GM10248 (cell line): Measurements from ENCODE around the gene KMT2A.

Experiments used
- CTCF ChIA-PET: fragments of 300-600 bp; sonication (Branson Sonifier 250); formaldehyde crosslinking; extraction: SDS; loops from one replicate; lab custom pipeline; 2021; ENCODE audit warnings: antibody characterized with exemption; lab: Yijun Ruan, JAX
- POLR2A ChIA-PET: fragments of 350-650 bp; sonication (Branson Sonifier 250); formaldehyde crosslinking; extraction: SDS; loops from one replicate; lab custom pipeline; 2020; ENCODE audit warnings: antibody characterized with exemption; lab: Yijun Ruan, JAX
- DNase-seq: peaks from one replicate; pipeline ENCODE4 v3.0.0; 2012; ENCODE audit errors: extremely low spot score
- CTCF ChIP-seq: IDR thresholded peaks from 2 replicates; pipeline ENCODE4 v1.5.1; 2012; ENCODE audit warnings: mild to moderate bottlenecking, low read depth; ENCODE audit errors: extremely low read depth, missing control alignments, control extremely low read depth

The KMT2A gene

GRCh38 chr11:118545533-118545932 is 109.2 kb downstream of the KMT2A start:
- ChIA-PET CTCF (no interaction called here), POLR2A (no interaction called here)
- no peak for DNase-seq
- TF ChIP-seq CTCF, result no peak

GRCh38 chr11:118547132-118547531 is 110.8 kb downstream of the KMT2A start:
- ChIA-PET POLR2A (interaction anchor here (0.6 kb wide), 1 partner anchor 96 kb away, joined by 3 read pairs; no protein-coding TSS in a partner anchor), CTCF (no interaction called here)
- no peak for DNase-seq
- no peak for TF ChIP-seq CTCF

GRCh38 chr11:118552341-118552740 is 116.0 kb downstream of the KMT2A start:
- CTCF ChIA-PET, result interaction anchor here (1.6 kb wide), 1 partner anchor 57 kb away, joined by 3 read pairs; no protein-coding TSS in a partner anchor
- DNase-seq, result no peak
- POLR2A ChIA-PET, result no interaction called here
- TF ChIP-seq CTCF, result no peak

- no peak for DNase-seq
- CTCF ChIA-PET, result no interaction called here
- POLR2A ChIA-PET, result no interaction called here
- TF ChIP-seq CTCF, result no peak
Measured at GRCh38 chr11:118560806-118561205, 124.5 kb downstream of the KMT2A start.

GRCh38 chr11:118565051-118565450 is 128.8 kb downstream of the KMT2A start:
- ChIA-PET POLR2A (no interaction called here), CTCF (no interaction called here)
- no peak for DNase-seq
- no peak for TF ChIP-seq CTCF

GRCh38 chr11:118569670-118570069 is 133.4 kb downstream of the KMT2A start:
- ChIA-PET POLR2A (no interaction called here), CTCF (interaction anchor here (0.6 to 0.8 kb wide), 3 partner anchors 23 to 371 kb away, joined by 3 read pairs; no protein-coding TSS in a partner anchor)
- no peak for TF ChIP-seq CTCF
- no peak for DNase-seq
